Glutamatergic neuron (in vitro differentiated cells): ENCODE measurements around the gene LSAMP. TPM values are rescaled to one million over a fixed set of nuclear protein-coding genes. Genes with fewer than 3 reads are reported as not detected.

Source experiments
- DNase-seq: peaks from one replicate; pipeline ENCODE4 v3.0.0; 2022
- H3K27ac Mint-ChIP-seq: one replicate; pipeline ENCODE4 v1.8.0; 2020; ENCODE audit warnings: mild to moderate bottlenecking, mixed read lengths, inconsistent platforms; ENCODE audit not compliant: unreplicated experiment
- H3K27me3 Mint-ChIP-seq: one replicate; pipeline ENCODE4 v1.8.0; 2020; ENCODE audit warnings: mild to moderate bottlenecking, moderate library complexity, mixed read lengths, inconsistent platforms; ENCODE audit not compliant: unreplicated experiment
- H3K36me3 Mint-ChIP-seq: one replicate; pipeline ENCODE4 v1.8.0; 2020; ENCODE audit warnings: mild to moderate bottlenecking, mixed read lengths, inconsistent platforms; ENCODE audit not compliant: unreplicated experiment
- H3K4me1 Mint-ChIP-seq: one replicate; pipeline ENCODE4 v1.8.0; 2020; ENCODE audit warnings: mild to moderate bottlenecking, low read depth, mixed read lengths, inconsistent platforms; ENCODE audit not compliant: unreplicated experiment
- H3K4me3 Mint-ChIP-seq: one replicate; pipeline ENCODE4 v1.8.0; 2020; ENCODE audit warnings: mild to moderate bottlenecking, mixed read lengths, inconsistent platforms; ENCODE audit not compliant: unreplicated experiment
- H3K9me3 Mint-ChIP-seq: one replicate; pipeline ENCODE4 v1.8.0; 2020; ENCODE audit warnings: mild to moderate bottlenecking, moderate library complexity, mixed read lengths, inconsistent platforms; ENCODE audit not compliant: unreplicated experiment
- CTCF ChIP-seq: fragments of 200-600 bp; sonication (generic); IDR thresholded peaks from one replicate; pipeline ENCODE4 v1.5.0; 2021; ENCODE audit not compliant: partially characterized antibody, unreplicated experiment
- total RNA-seq: library from RNA; stranded (reverse); fragmentation: NEBNext Ultra II Directional; extraction: Animal tissue kit (Norgen Biotek cat#: 25700); gene quantifications from one replicate; pipeline ENCODE4 v1.2.1, GENCODE V29; 2021; ENCODE audit not compliant: unreplicated experiment

The LSAMP gene
- total RNA-seq, 1 donor from 2014 or later: 67.1 TPM

- H3K27me3 Mint-ChIP-seq: no peaks in the 10 kb centered on the region
- no peaks in the 10 kb centered on the region for H3K4me1 Mint-ChIP-seq
- H3K36me3 Mint-ChIP-seq: no peaks in the 10 kb centered on the region
- no peak for DNase-seq
- no peak overlapping the region for H3K4me3 Mint-ChIP-seq
- TF ChIP-seq CTCF: no peak
- no peak overlapping the region for H3K27ac Mint-ChIP-seq
- no peaks in the 10 kb centered on the region for H3K9me3 Mint-ChIP-seq
Measured at GRCh38 chr3:116340680-116341216, 104.5 kb downstream of the LSAMP start.

GRCh38 chr3:116339441-116340028 lies 105.8 kb downstream of the LSAMP start:
- H3K27ac Mint-ChIP-seq: no peak overlapping the region
- no peaks in the 10 kb centered on the region for H3K9me3 Mint-ChIP-seq
- H3K27me3 Mint-ChIP-seq: no peaks in the 10 kb centered on the region
- no peak for TF ChIP-seq CTCF
- no peak for DNase-seq
- H3K36me3 Mint-ChIP-seq: no peaks in the 10 kb centered on the region
- no peaks in the 10 kb centered on the region for H3K4me1 Mint-ChIP-seq
- no peak overlapping the region for H3K4me3 Mint-ChIP-seq

- Mint-ChIP-seq H3K36me3 (no peaks in the 10 kb centered on the region), H3K27me3 (no peaks in the 10 kb centered on the region), H3K4me3 (no peak overlapping the region), H3K4me1 (no peaks in the 10 kb centered on the region), H3K9me3 (no peaks in the 10 kb centered on the region), H3K27ac (no peak overlapping the region)
- TF ChIP-seq CTCF: no peak
- DNase-seq: no peak
Measured at GRCh38 chr3:116338713-116339112, 106.6 kb downstream of the LSAMP start.

GRCh38 chr3:116337229-116337628 lies 108.1 kb downstream of the LSAMP start:
- H3K27ac Mint-ChIP-seq: no peak overlapping the region
- no peak overlapping the region for H3K4me3 Mint-ChIP-seq
- no peaks in the 10 kb centered on the region for H3K9me3 Mint-ChIP-seq
- H3K4me1 Mint-ChIP-seq: no peaks in the 10 kb centered on the region
- TF ChIP-seq CTCF: peak; percentile 28
- no peaks in the 10 kb centered on the region for H3K27me3 Mint-ChIP-seq
- no peaks in the 10 kb centered on the region for H3K36me3 Mint-ChIP-seq
- DNase-seq: no peak

GRCh38 chr3:116331380-116331779 lies 113.9 kb downstream of the LSAMP start:
- no peak overlapping the region for H3K4me3 Mint-ChIP-seq
- no peak for DNase-seq
- peaks cover 2% of the 10 kb centered on the region for H3K27me3 Mint-ChIP-seq
- H3K36me3 Mint-ChIP-seq: no peaks in the 10 kb centered on the region
- no peak for TF ChIP-seq CTCF
- no peaks in the 10 kb centered on the region for H3K9me3 Mint-ChIP-seq
- H3K27ac Mint-ChIP-seq: no peak overlapping the region
- H3K4me1 Mint-ChIP-seq: peaks cover 13% of the 10 kb centered on the region
